Ramos (cell line): ENCODE results near the gene SAPCD2.

Source experiments
- in situ Hi-C: fragments of 300-500 bp; cut with MboI; formaldehyde crosslinking; loops from one replicate; pipeline ENCODE4 v1.14.3; 2022; ENCODE audit warnings: low sequenced_read_pairs; ENCODE audit not compliant: unreplicated experiment

SAPCD2 gene

DNA sequence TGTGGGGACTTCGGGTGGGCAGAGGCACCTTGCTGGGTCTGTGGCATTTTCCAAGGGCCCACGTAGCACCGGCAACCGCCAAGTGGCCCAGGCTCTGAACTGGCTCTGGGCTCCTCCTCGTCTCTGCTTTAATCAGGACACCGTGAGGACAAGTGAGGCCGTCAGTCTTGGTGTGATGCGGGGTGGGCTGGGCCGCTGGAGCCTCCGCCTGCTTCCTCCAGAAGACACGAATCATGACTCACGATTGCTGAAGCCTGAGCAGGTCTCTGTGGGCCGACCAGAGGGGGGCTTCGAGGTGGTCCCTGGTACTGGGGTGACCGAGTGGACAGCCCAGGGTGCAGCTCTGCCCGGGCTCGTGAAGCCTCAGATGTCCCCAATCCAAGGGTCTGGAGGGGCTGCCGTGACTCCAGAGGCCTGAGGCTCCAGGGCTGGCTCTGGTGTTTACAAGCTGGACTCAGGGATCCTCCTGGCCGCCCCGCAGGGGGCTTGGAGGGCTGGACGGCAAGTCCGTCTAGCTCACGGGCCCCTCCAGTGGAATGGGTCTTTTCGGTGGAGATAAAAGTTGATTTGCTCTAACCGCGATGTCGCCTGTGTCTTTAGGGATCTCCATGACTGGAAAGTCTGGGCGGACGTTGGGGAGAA is 38.4 kb upstream of the SAPCD2 start:
- in situ Hi-C loops, result no loop called here

- in situ Hi-C loops, result no loop called here
These were observed 37.6 kb upstream of the SAPCD2 start for GRCh38 chr9:137107982-137108381.

GRCh38 chr9:137107312-137107921 is 37.1 kb upstream of the SAPCD2 start:
- in situ Hi-C loops, result no loop called here

DNA sequence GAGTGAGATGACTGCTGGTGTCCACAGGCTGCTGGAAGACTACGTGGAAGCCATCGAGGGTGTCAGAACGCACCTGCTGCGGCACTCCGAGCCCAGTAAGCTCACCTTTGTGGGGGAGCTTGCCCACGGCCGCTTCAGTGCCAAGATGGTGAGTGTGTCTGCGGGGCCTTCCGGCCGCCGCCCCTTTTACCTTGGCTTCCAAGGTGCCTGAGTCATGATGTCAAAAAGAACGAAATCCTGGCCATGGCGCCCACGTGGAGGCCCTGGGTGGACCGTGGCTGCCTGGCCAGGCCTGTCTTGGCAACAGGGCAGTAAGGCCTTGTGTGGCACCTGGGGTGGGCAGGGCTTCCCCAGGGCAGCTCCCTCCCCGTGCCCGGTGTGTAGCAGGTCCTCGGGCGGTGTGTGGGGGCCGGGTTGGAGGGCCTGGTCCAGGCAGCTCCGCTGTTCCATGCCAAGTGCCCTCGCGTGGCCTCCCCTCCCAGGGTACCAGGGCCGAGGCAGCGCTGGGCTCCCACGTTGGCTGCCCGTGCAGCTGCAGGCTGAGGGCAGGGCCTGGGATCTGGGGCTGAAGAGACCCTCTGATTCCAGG is 36.4 kb upstream of the SAPCD2 start:
- in situ Hi-C loops, result no loop called here

DNA sequence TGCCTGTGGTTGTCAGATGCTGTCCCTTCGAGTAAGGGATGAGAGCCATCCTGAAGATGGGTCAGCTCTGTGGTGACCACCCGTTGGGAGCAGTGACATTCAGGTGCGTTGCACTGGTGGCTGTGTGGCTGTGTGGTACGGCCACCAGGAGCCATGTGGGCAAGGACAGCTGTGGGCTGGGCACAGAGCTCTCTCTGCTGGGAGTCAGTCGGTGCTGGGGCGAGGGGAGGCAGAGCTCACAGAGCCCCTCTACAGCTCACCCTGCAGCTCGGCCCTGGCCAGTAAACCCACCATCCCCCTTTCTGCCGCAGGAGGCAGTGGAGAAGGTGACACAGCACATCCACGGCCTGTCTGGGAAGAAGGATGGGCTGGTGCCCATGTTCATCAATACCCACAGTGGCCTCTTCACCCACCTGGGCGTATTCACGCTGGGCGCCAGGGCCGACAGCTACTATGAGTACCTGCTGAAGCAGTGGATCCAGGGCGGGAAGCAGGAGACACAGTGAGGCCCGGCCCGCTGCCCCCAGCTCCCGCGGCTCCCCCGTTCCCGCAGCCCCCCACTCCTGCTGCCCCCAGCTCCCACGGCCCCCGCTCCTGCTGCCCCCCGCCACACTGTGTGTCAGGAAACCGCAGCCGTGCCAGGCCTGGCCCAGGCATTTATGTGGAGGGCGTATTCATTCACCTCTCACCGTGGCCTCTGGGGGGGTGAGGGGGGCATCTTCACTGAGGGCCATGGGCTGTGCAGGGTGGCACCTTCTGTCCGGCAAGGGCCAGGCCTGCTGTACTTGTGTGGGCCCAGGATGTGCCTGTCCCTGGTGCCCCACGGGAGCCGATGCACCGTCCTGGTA is 35.7 kb upstream of the SAPCD2 start:
- in situ Hi-C loops, result no loop called here

GRCh38 chr9:137103206-137103999 is 33.0 kb upstream of the SAPCD2 start:
- in situ Hi-C loops, result no loop called here

DNA sequence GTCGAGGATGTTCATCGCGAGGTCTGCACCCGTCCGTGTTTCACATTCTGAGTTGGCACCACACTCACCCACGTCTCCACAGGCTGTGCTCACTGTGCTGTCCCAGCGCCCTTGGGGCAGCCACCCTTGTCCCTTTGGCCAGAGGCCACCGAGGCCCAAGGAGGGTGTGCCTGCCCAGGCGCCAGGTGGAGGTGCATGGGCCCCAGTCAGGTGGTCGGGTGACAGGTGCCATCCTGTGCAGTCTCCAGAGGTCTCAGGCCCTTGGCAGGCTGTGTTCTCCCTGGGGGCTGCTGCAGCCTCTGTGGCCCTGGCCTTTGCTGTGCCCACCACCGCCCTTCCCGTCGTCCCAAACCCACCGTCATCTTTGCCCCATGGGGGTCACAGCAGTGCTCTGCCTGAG is 28.9 kb upstream of the SAPCD2 start:
- in situ Hi-C loops, result no loop called here

- in situ Hi-C loops, result no loop called here
These were observed 27.6 kb upstream of the SAPCD2 start for GRCh38 chr9:137097761-137098462.

DNA sequence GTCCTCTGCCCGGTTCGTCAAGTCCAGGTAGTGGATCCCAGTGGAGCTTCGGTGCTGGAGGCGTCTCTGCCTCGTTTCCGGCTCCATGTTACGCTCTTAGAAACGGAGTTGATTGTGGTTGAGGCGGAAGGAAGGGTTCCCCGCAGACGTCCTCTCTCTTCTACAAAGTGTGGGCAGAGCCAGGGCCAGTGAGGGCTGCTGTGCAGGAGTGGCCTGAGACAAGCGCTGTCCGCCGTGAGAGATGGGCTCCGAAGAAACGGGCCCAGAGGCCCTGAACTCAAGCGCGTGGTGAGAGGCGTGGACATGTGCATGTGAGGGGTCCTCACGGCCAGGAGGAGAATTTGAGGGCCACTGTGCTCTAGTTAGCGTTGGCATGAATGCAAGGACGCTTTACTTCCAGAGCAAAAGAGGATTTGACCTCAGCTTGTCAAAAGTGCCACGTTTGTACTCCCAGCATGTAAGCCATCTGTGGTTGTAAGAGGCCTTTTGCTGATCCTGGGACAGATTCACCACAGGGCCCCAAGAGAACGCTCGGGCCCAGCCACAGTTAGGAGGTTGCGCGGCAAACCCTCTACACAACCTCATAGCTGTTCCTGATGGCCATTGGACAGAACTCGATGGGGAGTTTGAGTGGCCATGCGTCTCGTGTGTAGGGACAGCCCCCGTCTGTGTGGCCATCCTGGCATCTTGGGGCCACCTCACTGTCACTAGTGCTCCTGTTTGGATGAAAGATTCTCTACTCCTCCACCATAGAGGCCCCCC is 26.6 kb upstream of the SAPCD2 start:
- in situ Hi-C loops, result no loop called here

DNA sequence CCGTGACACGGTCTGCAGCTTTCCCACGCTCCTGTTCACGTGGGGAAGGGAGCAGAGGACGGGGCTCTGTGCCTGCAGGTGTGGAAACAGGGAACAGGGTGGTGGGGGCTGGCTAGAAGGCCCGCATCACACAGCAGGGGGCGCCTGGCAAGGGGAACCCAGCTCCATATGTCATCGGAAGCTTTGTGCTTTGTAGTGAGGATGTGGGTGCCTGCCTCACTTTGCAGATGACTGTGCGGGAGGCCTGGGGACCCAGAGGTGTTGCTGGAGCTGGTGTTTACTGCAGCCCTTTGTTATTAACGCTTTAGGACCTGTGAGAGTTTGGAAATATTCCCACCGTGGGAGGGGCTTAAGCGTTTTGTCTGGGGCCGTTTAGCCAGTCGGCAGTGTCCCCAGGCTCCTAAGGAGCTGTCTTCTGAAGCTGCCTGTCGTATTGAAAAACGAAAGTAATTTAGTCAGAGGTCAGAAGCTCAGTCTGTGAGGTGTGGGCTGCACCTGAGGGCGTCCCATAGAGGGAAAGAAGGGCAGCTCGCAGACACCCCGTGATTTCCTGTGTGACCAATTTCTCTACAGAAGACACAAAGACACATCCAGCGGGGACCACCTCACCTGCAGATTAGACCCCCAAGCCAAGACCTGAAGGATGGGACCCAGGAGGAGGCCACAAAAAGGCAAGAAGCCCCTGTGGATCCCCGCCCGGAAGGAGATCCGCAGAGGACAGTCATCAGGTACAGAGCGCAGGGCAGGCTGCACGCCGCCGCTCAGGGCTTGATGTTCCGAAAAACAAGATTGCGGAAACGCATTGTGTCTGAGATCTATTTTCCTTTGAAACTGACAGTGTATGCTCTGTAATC is 25.5 kb upstream of the SAPCD2 start:
- in situ Hi-C loops, result no loop called here

- in situ Hi-C loops, result no loop called here
These were observed 19.0 kb upstream of the SAPCD2 start for GRCh38 chr9:137089232-137089947.

GRCh38 chr9:137088121-137088520 is 17.8 kb upstream of the SAPCD2 start:
- in situ Hi-C loops, result no loop called here

GRCh38 chr9:137087409-137087925 is 17.1 kb upstream of the SAPCD2 start:
- in situ Hi-C loops, result no loop called here

DNA sequence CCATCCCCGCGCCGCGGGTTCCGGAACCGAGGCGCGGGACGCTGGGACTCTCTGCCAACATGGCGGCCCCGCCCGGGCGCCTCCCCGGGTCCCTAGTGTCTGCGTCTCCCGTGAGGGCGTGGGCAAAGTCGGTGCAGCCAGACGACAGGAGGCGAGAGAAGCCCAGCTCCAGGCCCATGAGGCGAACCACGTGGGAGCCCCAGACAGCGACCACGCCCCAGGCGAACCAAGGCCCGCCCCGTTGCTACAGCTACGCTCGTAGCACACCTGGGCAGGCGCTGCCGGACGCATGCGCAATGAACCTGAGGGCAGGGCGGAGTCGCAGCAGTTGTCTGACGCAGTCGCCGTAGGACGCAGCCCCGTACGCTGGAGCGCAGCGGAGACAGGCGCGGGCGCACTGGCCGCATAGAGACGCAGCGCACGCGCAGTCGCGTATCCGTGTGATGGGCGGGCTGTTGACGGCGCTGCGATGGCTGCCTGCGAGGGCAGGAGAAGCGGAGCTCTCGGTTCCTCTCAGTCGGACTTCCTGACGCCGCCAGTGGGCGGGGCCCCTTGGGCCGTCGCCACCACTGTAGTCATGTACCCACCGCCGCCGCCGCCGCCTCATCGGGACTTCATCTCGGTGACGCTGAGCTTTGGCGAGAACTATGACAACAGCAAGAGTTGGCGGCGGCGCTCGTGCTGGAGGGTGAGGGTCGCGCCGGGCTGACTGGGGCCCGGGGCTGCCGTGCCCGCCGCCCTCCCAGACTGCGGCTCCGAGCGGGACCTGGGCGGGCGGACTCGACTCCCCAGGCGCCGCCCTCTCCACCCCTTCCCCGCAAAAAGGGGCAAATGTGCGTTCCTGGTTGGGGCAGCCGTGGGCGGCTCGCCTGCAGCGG is 16.4 kb upstream of the SAPCD2 start, which contains the start of gene MAN1B1:
Gene MAN1B1 (plus strand): TSS at position 455 of the 878 bp plus-strand sequence. CDS start 15 bp downstream, at position 470.
- in situ Hi-C loops, result no loop called here

- in situ Hi-C loops, result no loop called here
These were observed 15.7 kb upstream of the SAPCD2 start for GRCh38 chr9:137085920-137086530.

- in situ Hi-C loops, result no loop called here
These were observed 14.2 kb upstream of the SAPCD2 start for GRCh38 chr9:137084526-137084925.
